NK-92 (cell line): Measurements from ENCODE around the gene GBP1.
"Not testable (repeated sequence)": the region's sequence is repeated elsewhere in the genome, so short reads cannot be mapped to it uniquely, and the experiment has no call there.

Source experiments
- DNase-seq: peaks from one replicate; lab custom pipeline; 2025; ENCODE audit not compliant: unreplicated experiment; lab: John Stamatoyannopoulos, UW

GBP1 gene

GRCh38 chr1:89018318-89018717 lies 46.7 kb downstream of the GBP1 start:
- not testable (repeated sequence) for DNase-seq

DNA sequence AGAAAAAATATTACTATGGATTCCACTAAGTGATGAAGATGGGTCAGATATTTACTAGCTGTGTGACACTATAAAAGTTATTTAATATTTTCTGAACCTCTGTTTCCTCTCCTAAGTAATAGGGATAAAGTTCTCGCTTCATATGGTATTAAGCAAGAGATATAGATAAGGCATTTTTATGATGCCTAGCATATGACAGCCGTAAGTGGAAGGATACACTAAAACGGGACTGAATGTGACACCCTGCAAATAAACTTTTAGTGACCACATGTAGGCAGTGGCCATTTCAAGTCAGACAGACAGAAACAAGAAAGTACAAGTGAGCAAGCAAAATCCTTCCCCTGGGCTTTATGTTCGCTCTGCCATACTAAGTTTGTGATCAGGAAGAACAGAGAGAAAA lies 56.5 kb downstream of the GBP1 start:
- DNase-seq: no peak

DNA sequence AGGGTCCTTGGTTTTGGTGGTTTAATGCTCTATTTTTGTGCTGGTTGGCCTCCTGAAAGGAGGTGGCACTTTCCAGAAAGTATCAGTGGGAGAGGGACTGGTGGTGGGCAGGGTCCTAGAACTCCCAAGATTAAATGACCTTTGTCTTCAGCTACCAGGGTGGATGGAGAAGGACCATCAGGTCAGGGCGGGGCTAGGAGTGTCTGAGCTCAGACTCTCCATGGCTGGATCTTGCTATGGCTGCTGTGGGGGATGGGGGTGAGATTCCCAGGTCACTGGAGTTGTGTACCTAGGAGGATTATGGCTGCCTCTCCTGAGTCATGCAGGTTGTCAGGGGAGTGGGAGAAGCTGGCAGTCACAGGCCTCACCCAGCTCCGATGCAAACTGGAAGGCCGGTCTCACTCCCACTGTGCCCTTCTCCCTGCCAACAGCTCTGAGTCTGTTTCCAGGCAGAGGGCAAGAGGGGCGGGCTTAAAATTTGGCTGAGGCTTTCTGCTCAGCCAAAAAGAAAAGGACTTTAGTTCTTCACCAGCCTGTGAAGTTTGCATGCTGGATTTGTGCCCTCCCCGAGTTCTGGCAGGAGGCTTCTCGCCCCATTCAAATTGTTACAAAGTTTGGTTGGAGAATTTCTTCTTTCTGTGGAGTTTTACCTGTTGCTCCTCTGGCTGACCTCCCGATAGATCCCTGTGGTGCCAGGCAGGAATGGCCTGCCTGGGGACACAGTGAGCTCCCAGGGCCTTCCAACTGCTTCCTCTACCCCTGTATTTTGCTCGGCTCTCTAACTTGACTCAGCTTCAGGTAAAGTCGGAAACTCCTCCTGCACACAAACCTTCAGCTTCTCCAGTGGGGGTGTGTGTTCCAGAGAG lies 59.5 kb downstream of the GBP1 start:
- no peak for DNase-seq
